Osteoblast (primary cell): ENCODE results near the gene SH3RF2. TPM values are rescaled to one million over a fixed set of nuclear protein-coding genes. Genes with fewer than 3 reads are reported as not detected.

Source experiments
- DNase-seq: peaks from one replicate; pipeline ENCODE4 v3.0.0; 2011; ENCODE audit warnings: low spot score, mixed read lengths; ENCODE audit not compliant: insufficient read length; ENCODE audit errors: missing footprints
- H2AFZ ChIP-seq: 2 replicates; pipeline ENCODE4 v1.6.0; 2011; ENCODE audit warnings: mild to moderate bottlenecking, low read length
- H3K27ac ChIP-seq: 2 replicates; pipeline ENCODE4 v1.5.1; 2011; ENCODE audit warnings: mild to moderate bottlenecking, low read depth, low read length, moderate library complexity
- H3K27me3 ChIP-seq: 2 replicates; pipeline ENCODE4 v1.6.0; 2012; ENCODE audit warnings: mild to moderate bottlenecking, control low read depth, inconsistent platforms, low read length, moderate library complexity; ENCODE audit not compliant: insufficient read depth
- H3K36me3 ChIP-seq: 2 replicates; pipeline ENCODE4 v1.5.1; 2011; ENCODE audit warnings: mild to moderate bottlenecking, low read length, control low read depth, moderate library complexity; ENCODE audit not compliant: insufficient read depth
- H3K4me1 ChIP-seq: 2 replicates; pipeline ENCODE4 v1.5.1; 2011; ENCODE audit warnings: mild to moderate bottlenecking, low read length, control low read depth, moderate library complexity; ENCODE audit not compliant: insufficient read depth
- H3K4me2 ChIP-seq: 2 replicates; pipeline ENCODE4 v1.6.0; 2011; ENCODE audit warnings: mild to moderate bottlenecking, low read length; ENCODE audit not compliant: insufficient read depth
- H3K4me3 ChIP-seq: fragments of 200-600 bp; sonication (generic); 3 replicates; pipeline ENCODE4 v1.5.1; 2012; ENCODE audit warnings: mild to moderate bottlenecking, low read length, inconsistent platforms; ENCODE audit not compliant: insufficient read depth
- H3K79me2 ChIP-seq: 2 replicates; pipeline ENCODE4 v1.6.0; 2012; ENCODE audit warnings: mild to moderate bottlenecking, low read length, control low read depth, inconsistent platforms; ENCODE audit not compliant: insufficient read depth
- H3K9me3 ChIP-seq: 2 replicates; pipeline ENCODE4 v1.5.1; 2011; ENCODE audit warnings: low read depth, low read length, control low read depth
- H4K20me1 ChIP-seq: 2 replicates; pipeline ENCODE4 v1.6.0; 2012; ENCODE audit warnings: mild to moderate bottlenecking, low read length, control low read depth; ENCODE audit not compliant: insufficient read depth
- CTCF ChIP-seq: IDR thresholded peaks from 2 replicates; pipeline ENCODE4 v1.5.1; 2011; ENCODE audit warnings: mild to moderate bottlenecking, low read depth, low read length, moderate library complexity; ENCODE audit errors: extremely low read depth
- total RNA-seq: library from RNA; depleted of rRNA; stranded (reverse); fragments of >200 nt; gene quantifications from 2 replicates; pipeline ENCODE4 v1.2.3, GENCODE V29; 2012

The SH3RF2 gene
- total RNA-seq, 1 donor: 4.0 TPM

- peak; percentile 52 for DNase-seq
- Histone ChIP-seq H3K4me3 (no peak overlapping the region), H2AFZ (no peak overlapping the region), H4K20me1 (no peaks in the 10 kb centered on the region), H3K4me2 (no peak overlapping the region), H3K9me3 (no peaks in the 10 kb centered on the region), H3K79me2 (no peaks in the 10 kb centered on the region), H3K27ac (no peak overlapping the region), H3K4me1 (no peaks in the 10 kb centered on the region), H3K36me3 (peaks cover 5% of the 10 kb centered on the region), H3K27me3 (no peaks in the 10 kb centered on the region)
- no peak for TF ChIP-seq CTCF
These were observed 123.8 kb downstream of the SH3RF2 start for GRCh38 chr5:146060221-146060585.

GRCh38 chr5:146066968-146067367 is 130.6 kb downstream of the SH3RF2 start:
- no peak overlapping the region for H2AFZ ChIP-seq
- no peaks in the 10 kb centered on the region for H3K9me3 ChIP-seq
- no peaks in the 10 kb centered on the region for H3K79me2 ChIP-seq
- no peak overlapping the region for H3K4me3 ChIP-seq
- no peak overlapping the region for H3K27ac ChIP-seq
- no peaks in the 10 kb centered on the region for H4K20me1 ChIP-seq
- H3K36me3 ChIP-seq: peaks cover 3% of the 10 kb centered on the region
- TF ChIP-seq CTCF: no peak
- H3K27me3 ChIP-seq: no peaks in the 10 kb centered on the region
- DNase-seq: peak; percentile 39
- H3K4me2 ChIP-seq: no peak overlapping the region
- no peaks in the 10 kb centered on the region for H3K4me1 ChIP-seq

GRCh38 chr5:146068206-146068605 is 131.8 kb downstream of the SH3RF2 start:
- no peak for DNase-seq
- Histone ChIP-seq H3K79me2 (no peaks in the 10 kb centered on the region), H3K4me3 (no peak overlapping the region), H3K4me1 (no peaks in the 10 kb centered on the region), H2AFZ (no peak overlapping the region), H3K27ac (no peak overlapping the region), H3K4me2 (no peak overlapping the region), H3K9me3 (no peaks in the 10 kb centered on the region), H3K27me3 (no peaks in the 10 kb centered on the region), H4K20me1 (no peaks in the 10 kb centered on the region), H3K36me3 (no peaks in the 10 kb centered on the region)
- TF ChIP-seq CTCF: no peak

DNA sequence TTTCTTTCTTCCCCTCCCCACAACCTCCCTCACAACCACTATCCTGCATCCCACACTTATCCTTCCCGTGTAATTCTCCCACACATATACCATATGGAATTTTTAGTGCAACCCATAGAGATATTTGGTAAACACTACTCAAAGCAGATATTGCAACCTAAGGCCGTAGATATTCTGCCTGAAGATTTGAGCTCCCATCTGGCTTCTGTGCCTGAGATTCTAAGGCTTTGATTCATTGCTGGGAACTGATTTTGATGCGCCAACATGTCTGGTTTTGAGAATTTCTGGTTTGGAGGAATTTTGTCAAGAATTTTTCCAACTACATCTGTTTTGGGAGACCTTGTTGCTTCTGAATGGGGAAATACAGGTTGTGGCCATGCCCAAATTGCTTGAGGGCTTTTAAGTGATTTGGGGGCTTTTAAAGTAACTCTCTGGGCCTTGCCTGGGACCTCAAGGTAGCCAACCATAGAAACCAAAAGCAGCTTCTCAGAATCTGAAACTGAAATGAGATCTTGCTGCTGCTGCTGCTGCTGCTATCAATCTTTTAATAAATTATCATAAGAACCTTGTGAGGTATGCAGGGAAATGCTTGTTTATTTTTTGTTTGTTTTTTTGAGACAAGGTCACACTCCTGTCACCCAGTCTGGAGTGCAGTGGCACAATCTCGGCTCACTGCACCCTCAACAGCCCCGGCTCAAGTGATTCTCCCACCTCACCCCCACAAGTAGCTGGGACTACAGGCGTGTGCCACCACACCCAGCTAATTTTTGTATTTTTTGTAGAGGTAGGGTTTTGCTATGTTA is 132.8 kb downstream of the SH3RF2 start:
- DNase-seq: no peak
- Histone ChIP-seq H4K20me1 (no peaks in the 10 kb centered on the region), H3K4me1 (no peaks in the 10 kb centered on the region), H3K4me3 (no peak overlapping the region), H3K4me2 (no peak overlapping the region), H3K27me3 (no peaks in the 10 kb centered on the region), H2AFZ (no peak overlapping the region), H3K36me3 (no peaks in the 10 kb centered on the region), H3K27ac (no peak overlapping the region), H3K79me2 (no peaks in the 10 kb centered on the region), H3K9me3 (no peaks in the 10 kb centered on the region)
- TF ChIP-seq CTCF: no peak
